ENCODE data around the gene TOX2.

The TOX2 gene

GRCh38 chr20:43941476-43942200, 27.0 kb downstream of the TOX2 start:
- DNase-seq, result no peak

- DNase-seq, result no peak
Measured at GRCh38 chr20:43942201-43942590, 27.5 kb downstream of the TOX2 start.

GRCh38 chr20:43942667-43943285, 28.1 kb downstream of the TOX2 start:
- DNase-seq, result peak; percentile 66

GRCh38 chr20:43943725-43944124, 29.1 kb downstream of the TOX2 start:
- DNase-seq, result no peak

GRCh38 chr20:43944653-43945235, 30.1 kb downstream of the TOX2 start:
- no peak for DNase-seq

- no peak for DNase-seq
Measured at GRCh38 chr20:43945391-43946205, 30.9 kb downstream of the TOX2 start.

- DNase-seq, result no peak
Measured at GRCh38 chr20:43946206-43946491, 31.5 kb downstream of the TOX2 start.

GRCh38 chr20:43946659-43947315, 32.1 kb downstream of the TOX2 start:
- no peak for DNase-seq

GRCh38 chr20:43947316-43947710, 32.7 kb downstream of the TOX2 start:
- peak; percentile 54 for DNase-seq

GRCh38 chr20:43948455-43948854, 33.8 kb downstream of the TOX2 start:
- no peak for DNase-seq

- no peak for DNase-seq
Measured at GRCh38 chr20:43949248-43949647, 34.6 kb downstream of the TOX2 start.

- no peak for DNase-seq
Measured at GRCh38 chr20:43949741-43950618, 35.3 kb downstream of the TOX2 start.

- peak; percentile 53 for DNase-seq
Measured at GRCh38 chr20:43953919-43954592, 39.4 kb downstream of the TOX2 start.

GRCh38 chr20:43954704-43955061, 40.0 kb downstream of the TOX2 start:
- DNase-seq, result no peak

- DNase-seq, result peak; percentile 97
Measured at GRCh38 chr20:43955062-43955749, 40.6 kb downstream of the TOX2 start.

- DNase-seq, result no peak
Measured at GRCh38 chr20:43955750-43956191, 41.1 kb downstream of the TOX2 start.

GRCh38 chr20:43957392-43957791, 42.7 kb downstream of the TOX2 start:
- no peak for DNase-seq

GRCh38 chr20:43958626-43959025, 44.0 kb downstream of the TOX2 start:
- no peak for DNase-seq

GRCh38 chr20:43959079-43959919, 44.6 kb downstream of the TOX2 start:
- DNase-seq, result peak; percentile 43

- DNase-seq, result no peak
Measured at GRCh38 chr20:43959920-43960227, 45.2 kb downstream of the TOX2 start.

Data from fibroblast of upper back skin (primary cell).